ENCODE results near the gene ZBTB43.

ZBTB43 gene

GRCh38 chr9:126862104-126862761, 57.4 kb downstream of the ZBTB43 start:
- no peak for DNase-seq (ENCODE audit: low read depth)
- H3K4me3 ChIP-seq (ENCODE audit: low read length) = peak overlapping the region; percentile 67
- TF ChIP-seq CTCF (IDR thresholded peaks at IDR 0.05; ENCODE audit: insufficient read depth, low read depth, low read length, missing control alignments) = no peak

- no peak for DNase-seq (ENCODE audit: low read depth)
- TF ChIP-seq CTCF (IDR thresholded peaks at IDR 0.05; ENCODE audit: insufficient read depth, low read depth, low read length, missing control alignments) = no peak
- H3K4me3 ChIP-seq (ENCODE audit: low read length) = no peak overlapping the region
These were observed 59.9 kb downstream of the ZBTB43 start for GRCh38 chr9:126864771-126865170.

GRCh38 chr9:126869368-126869767, 64.5 kb downstream of the ZBTB43 start:
- DNase-seq (ENCODE audit: low read depth) = peak; percentile 46

GRCh38 chr9:126872516-126872915, 67.7 kb downstream of the ZBTB43 start:
- TF ChIP-seq CTCF (IDR thresholded peaks at IDR 0.05; ENCODE audit: insufficient read depth, low read depth, low read length, missing control alignments) = no peak
- H3K4me3 ChIP-seq (ENCODE audit: low read length) = no peak overlapping the region
- DNase-seq (ENCODE audit: low read depth) = no peak

More at GRCh38 chr9:126869368-126869767, 64.5 kb downstream of the ZBTB43 start:
- no peak overlapping the region for H3K4me3 ChIP-seq (ENCODE audit: low read length)
- TF ChIP-seq CTCF (IDR thresholded peaks at IDR 0.05; ENCODE audit: insufficient read depth, low read depth, low read length, missing control alignments) = no peak

GRCh38 chr9:126874546-126875314, 69.9 kb downstream of the ZBTB43 start:
- no peak overlapping the region for H3K4me3 ChIP-seq (ENCODE audit: low read length)
- TF ChIP-seq CTCF (IDR thresholded peaks at IDR 0.05; ENCODE audit: insufficient read depth, low read depth, low read length, missing control alignments) = no peak
- DNase-seq (ENCODE audit: low read depth) = no peak

GRCh38 chr9:126875756-126876510, 71.1 kb downstream of the ZBTB43 start:
- TF ChIP-seq CTCF (IDR thresholded peaks at IDR 0.05; ENCODE audit: insufficient read depth, low read depth, low read length, missing control alignments) = no peak
- H3K4me3 ChIP-seq (ENCODE audit: low read length) = no peak overlapping the region
- no peak for DNase-seq (ENCODE audit: low read depth)
